Measurements from ENCODE around the gene RGL3.
A peak's percentile ranks its signal among the peaks of the same experiment; 100 is the strongest.

The RGL3 gene

DNA sequence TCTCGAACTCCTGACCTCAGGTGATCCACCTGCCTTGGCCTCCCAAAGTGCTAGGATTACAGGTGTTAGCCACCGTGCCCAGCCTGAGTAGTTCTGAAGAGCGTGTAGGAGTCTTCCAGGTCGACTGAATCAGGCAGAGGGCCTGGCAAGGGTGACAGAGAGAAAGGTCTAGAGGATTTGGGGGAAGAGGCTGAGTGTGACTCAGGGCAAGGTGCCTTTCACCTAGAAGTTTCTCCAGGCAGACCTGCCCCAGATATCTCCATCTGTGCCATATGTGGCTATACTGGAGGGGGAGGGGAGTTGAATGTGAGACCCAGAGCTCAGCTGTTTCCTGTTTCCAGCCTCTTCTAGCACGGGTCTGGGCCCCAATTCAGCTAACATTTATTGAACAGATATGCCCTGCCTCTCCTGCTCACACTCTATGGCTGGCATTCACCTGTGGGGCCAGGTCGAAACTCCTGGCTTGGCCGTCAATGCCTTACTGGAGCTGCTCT lies 71.5 kb downstream of the RGL3 start:
- H3K4me2 ChIP-seq (ENCODE audit: low read length), result no peak overlapping the region
- TF ChIP-seq, protein P1, sequence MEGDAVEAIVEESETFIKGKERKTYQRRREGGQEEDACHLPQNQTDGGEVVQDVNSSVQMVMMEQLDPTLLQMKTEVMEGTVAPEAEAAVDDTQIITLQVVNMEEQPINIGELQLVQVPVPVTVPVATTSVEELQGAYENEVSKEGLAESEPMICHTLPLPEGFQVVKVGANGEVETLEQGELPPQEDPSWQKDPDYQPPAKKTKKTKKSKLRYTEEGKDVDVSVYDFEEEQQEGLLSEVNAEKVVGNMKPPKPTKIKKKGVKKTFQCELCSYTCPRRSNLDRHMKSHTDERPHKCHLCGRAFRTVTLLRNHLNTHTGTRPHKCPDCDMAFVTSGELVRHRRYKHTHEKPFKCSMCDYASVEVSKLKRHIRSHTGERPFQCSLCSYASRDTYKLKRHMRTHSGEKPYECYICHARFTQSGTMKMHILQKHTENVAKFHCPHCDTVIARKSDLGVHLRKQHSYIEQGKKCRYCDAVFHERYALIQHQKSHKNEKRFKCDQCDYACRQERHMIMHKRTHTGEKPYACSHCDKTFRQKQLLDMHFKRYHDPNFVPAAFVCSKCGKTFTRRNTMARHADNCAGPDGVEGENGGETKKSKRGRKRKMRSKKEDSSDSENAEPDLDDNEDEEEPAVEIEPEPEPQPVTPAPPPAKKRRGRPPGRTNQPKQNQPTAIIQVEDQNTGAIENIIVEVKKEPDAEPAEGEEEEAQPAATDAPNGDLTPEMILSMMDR (IDR thresholded peaks at IDR 0.05; ENCODE audit: low read length), result no peak
- TF ChIP-seq EZH2 (IDR thresholded peaks at IDR 0.05; ENCODE audit: borderline replicate concordance, low read length), result no peak

DNA sequence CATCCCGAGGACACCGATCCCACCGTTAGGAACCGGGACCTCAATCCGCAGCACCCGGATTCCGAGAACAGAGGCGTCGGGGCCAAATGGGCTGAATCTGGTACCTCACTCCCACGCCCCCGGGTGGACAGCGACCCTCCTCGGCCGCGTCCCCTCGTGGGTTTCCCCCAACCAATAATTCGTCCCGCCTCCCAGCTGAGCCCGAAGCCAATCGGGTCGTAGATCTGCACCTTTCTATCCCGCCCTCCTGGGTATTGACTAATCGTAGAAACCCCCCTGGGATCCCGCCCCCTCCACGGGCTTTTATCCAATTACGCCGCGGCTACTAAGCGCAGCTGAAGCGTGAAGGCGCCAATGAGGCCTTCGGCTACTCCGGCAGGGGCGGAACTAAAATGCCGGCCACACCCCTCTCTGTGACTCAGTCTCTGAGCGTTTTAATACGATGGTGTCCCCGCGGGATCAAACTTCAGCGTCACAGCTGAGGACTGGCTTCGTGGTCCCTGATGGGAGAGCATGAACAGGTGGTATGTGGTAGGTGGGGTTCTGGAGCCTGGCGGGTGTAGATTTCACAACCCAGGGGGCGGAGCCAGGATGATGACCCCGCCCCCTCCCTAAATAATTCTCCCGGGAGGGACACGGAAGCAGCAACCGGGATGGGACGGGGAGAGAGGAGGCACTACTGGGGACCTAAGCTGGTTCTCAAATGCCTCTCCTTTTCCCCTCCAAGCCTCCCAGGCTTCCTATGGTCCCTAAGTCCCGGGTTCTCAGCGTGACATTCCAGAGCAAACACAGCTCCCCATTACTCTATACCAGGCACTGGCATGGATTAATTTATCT lies 72.8 kb downstream of the RGL3 start, which contains the start of the genes CCDC159 and TMEM205:
Gene CCDC159, plus strand, starts transcription at position 416 of the 837 bp plus-strand sequence. Its CDS starts 88 bp downstream, at position 504.
Gene TMEM205, minus strand, starts transcription at position 165 of the 837 bp plus-strand sequence. CDS start 649 bp downstream, outside the sequence.
- H3K36me3 ChIP-seq (ENCODE audit: insufficient read depth, low read length), result peaks cover 10% of the 10 kb centered on the region
- H3K9me2 ChIP-seq (ENCODE audit: low read depth, low read length), result no peaks in the 10 kb centered on the region
- H3K4me3 ChIP-seq (ENCODE audit: low read depth, low read length, poor library complexity, severe bottlenecking), result peak within 1 kb of the TSS; percentile 79
- H3K9me3 ChIP-seq (ENCODE audit: low read length), result no peaks in the 10 kb centered on the region
- H3K27me3 ChIP-seq (ENCODE audit: insufficient read depth, low read length), result no peaks in the 10 kb centered on the region
- H3K4me2 ChIP-seq (ENCODE audit: low read length), result peak within 1 kb of the TSS; percentile 80
- peak within 1 kb of the TSS; percentile 30 for H3K27ac ChIP-seq (ENCODE audit: low read depth, low read length, poor library complexity, severe bottlenecking)
- no peaks in the 10 kb centered on the region for H3K79me2 ChIP-seq (ENCODE audit: insufficient read depth, low read length)
- H3F3A ChIP-seq (ENCODE audit: insufficient read depth, low read length), result no peaks in the 10 kb centered on the region
- H4K20me1 ChIP-seq (ENCODE audit: insufficient read depth, low read length), result no peaks in the 10 kb centered on the region
- TF ChIP-seq, protein P1 (IDR thresholded peaks at IDR 0.05; ENCODE audit: low read length), result peak; percentile 37; the same call in 1 of the 2 replicates
- no peak for TF ChIP-seq EZH2 (IDR thresholded peaks at IDR 0.05; ENCODE audit: borderline replicate concordance, low read length)
- H3K9ac ChIP-seq (ENCODE audit: low read length), result peak within 1 kb of the TSS; percentile 82
- peaks cover 31% of the 10 kb centered on the region for H3K4me1 ChIP-seq (ENCODE audit: insufficient read depth, low read length, severe bottlenecking)
- H2AFZ ChIP-seq (ENCODE audit: low read length), result no peak within 1 kb of the TSS

More for the DNA sequence above, 71.5 kb downstream of the RGL3 start:
- Histone ChIP-seq H3K79me2 (ENCODE audit: insufficient read depth, low read length) (no peaks in the 10 kb centered on the region), H3K4me3 (ENCODE audit: low read depth, low read length, poor library complexity, severe bottlenecking) (no peak overlapping the region), H3K27me3 (ENCODE audit: insufficient read depth, low read length) (no peaks in the 10 kb centered on the region), H3K4me1 (ENCODE audit: insufficient read depth, low read length, severe bottlenecking) (peaks cover 31% of the 10 kb centered on the region), H3K27ac (ENCODE audit: low read depth, low read length, poor library complexity, severe bottlenecking) (peak overlapping the region; percentile 13), H3K36me3 (ENCODE audit: insufficient read depth, low read length) (peaks cover 3% of the 10 kb centered on the region), H2AFZ (ENCODE audit: low read length) (no peak overlapping the region), H3K9me2 (ENCODE audit: low read depth, low read length) (no peaks in the 10 kb centered on the region), H3K9me3 (ENCODE audit: low read length) (no peaks in the 10 kb centered on the region), H4K20me1 (ENCODE audit: insufficient read depth, low read length) (no peaks in the 10 kb centered on the region), H3F3A (ENCODE audit: insufficient read depth, low read length) (no peaks in the 10 kb centered on the region), H3K9ac (ENCODE audit: low read length) (no peak overlapping the region)

DNA sequence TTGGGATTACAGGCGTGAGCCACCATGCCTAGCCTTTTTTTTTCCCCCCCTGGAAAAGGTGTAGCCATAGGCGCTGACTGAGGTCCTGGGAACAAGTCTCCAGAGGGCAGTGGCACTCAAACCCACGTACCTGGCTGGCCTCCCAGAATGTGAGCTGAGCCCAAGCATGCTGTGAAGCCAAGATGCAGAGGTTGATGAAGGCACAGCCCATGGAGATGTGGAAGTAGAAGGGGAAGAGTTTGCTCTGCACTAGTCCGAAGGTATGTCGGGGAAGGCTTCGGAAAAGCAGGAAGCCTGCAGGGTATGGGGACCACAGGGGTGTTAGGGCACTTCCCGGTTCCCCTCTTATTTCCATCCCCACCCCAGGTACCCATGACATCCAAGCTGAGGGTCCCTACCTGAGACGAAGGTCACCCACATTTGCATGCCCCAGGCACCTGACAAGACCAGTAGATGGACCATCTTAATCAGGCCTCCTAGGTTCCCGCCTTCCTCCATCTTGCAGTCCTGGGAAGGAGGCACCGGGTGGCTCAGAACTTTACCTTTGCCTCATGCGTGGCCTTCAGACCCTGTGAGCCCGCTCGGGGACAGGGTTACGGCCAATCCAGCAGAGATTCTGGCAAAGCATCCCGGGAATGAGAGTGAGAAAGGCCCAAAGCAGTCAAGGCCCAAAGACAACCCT lies 73.9 kb downstream of the RGL3 start:
- H3K9me2 ChIP-seq (ENCODE audit: low read depth, low read length), result no peaks in the 10 kb centered on the region
- peaks cover 31% of the 10 kb centered on the region for H3K4me1 ChIP-seq (ENCODE audit: insufficient read depth, low read length, severe bottlenecking)
- H3K79me2 ChIP-seq (ENCODE audit: insufficient read depth, low read length), result no peaks in the 10 kb centered on the region
- H3K27me3 ChIP-seq (ENCODE audit: insufficient read depth, low read length), result no peaks in the 10 kb centered on the region
- peak overlapping the region; percentile 82 for H3K9ac ChIP-seq (ENCODE audit: low read length)
- H3K4me3 ChIP-seq (ENCODE audit: low read depth, low read length, poor library complexity, severe bottlenecking), result peak overlapping the region; percentile 79
- no peak overlapping the region for H2AFZ ChIP-seq (ENCODE audit: low read length)
- H3F3A ChIP-seq (ENCODE audit: insufficient read depth, low read length), result no peaks in the 10 kb centered on the region
- TF ChIP-seq EZH2 (IDR thresholded peaks at IDR 0.05; ENCODE audit: borderline replicate concordance, low read length), result no peak
- TF ChIP-seq, protein P1 (IDR thresholded peaks at IDR 0.05; ENCODE audit: low read length), result no peak
- H3K36me3 ChIP-seq (ENCODE audit: insufficient read depth, low read length), result peaks cover 12% of the 10 kb centered on the region
- no peaks in the 10 kb centered on the region for H4K20me1 ChIP-seq (ENCODE audit: insufficient read depth, low read length)
- peak overlapping the region; percentile 79 for H3K4me2 ChIP-seq (ENCODE audit: low read length)
- H3K27ac ChIP-seq (ENCODE audit: low read depth, low read length, poor library complexity, severe bottlenecking), result peak overlapping the region; percentile 30
- H3K9me3 ChIP-seq (ENCODE audit: low read length), result no peaks in the 10 kb centered on the region

Data from OCI-LY1 (cell line).